Stimulated activated naive CD8-positive, alpha-beta T cell treated with anti-CD3 and anti-CD28 coated beads, Interleukin-15, amount 100 ng/mL, for 72 hours (primary cell): ENCODE data around the gene TMEM115.
A peak's percentile ranks its signal among the peaks of the same experiment; 100 is the strongest.
"Not testable (repeated sequence)": the region's sequence is repeated elsewhere in the genome, so short reads cannot be mapped to it uniquely, and the experiment has no call there.

ENCODE experiments used
- ATAC-seq: fragments of 150-1000 bp; cut with Tn5 transposase; 2 replicates; pipeline ENCODE4 v1.10.0; 2021; ENCODE audit warnings: mild to moderate bottlenecking, moderate library complexity
- DNase-seq, 2 donors: peaks; one replicate each; pipeline ENCODE4 v3.0.0; 2021 to 2022
- H3K27ac Mint-ChIP-seq, 2 donors: one replicate each; pipeline ENCODE4 v1.8.0; 2022; ENCODE audit warnings: mild to moderate bottlenecking in 2 of 2, mixed read lengths in 2 of 2, moderate library complexity in 2 of 2
- H3K27me3 Mint-ChIP-seq: one replicate; pipeline ENCODE4 v1.8.0; 2022; ENCODE audit warnings: mixed read lengths
- H3K4me1 Mint-ChIP-seq: one replicate; pipeline ENCODE4 v1.8.0; 2022; ENCODE audit warnings: mild to moderate bottlenecking, mixed read lengths
- H3K4me3 Mint-ChIP-seq, 2 donors: one replicate each; pipeline ENCODE4 v1.8.0; 2022; ENCODE audit warnings: mild to moderate bottlenecking in 2 of 2, mixed read lengths in 2 of 2, moderate library complexity in 1 of 2
- H3K9me3 Mint-ChIP-seq, 2 donors: one replicate each; pipeline ENCODE4 v1.8.0; 2022; ENCODE audit warnings: mixed read lengths in 2 of 2

TMEM115 gene

GRCh38 chr3:50320853-50321335, 38.4 kb downstream of the TMEM115 start:
- no peaks in the 10 kb centered on the region for H3K9me3 Mint-ChIP-seq
- ATAC-seq (peak; percentile 62), DNase-seq (no peak)
- H3K4me1 Mint-ChIP-seq = peaks cover 79% of the 10 kb centered on the region
- no peaks in the 10 kb centered on the region for H3K27me3 Mint-ChIP-seq
- H3K4me3 Mint-ChIP-seq = peak overlapping the region; percentile 83 to 91
- peak overlapping the region; percentile 53 to 85 for H3K27ac Mint-ChIP-seq

- DNase-seq (no peak), ATAC-seq (no peak)
- no peaks in the 10 kb centered on the region for H3K27me3 Mint-ChIP-seq
- H3K9me3 Mint-ChIP-seq = no peaks in the 10 kb centered on the region
- H3K27ac Mint-ChIP-seq = no peak overlapping the region
- peak overlapping the region; percentile 83 to 91 for H3K4me3 Mint-ChIP-seq
- H3K4me1 Mint-ChIP-seq = peaks cover 82% of the 10 kb centered on the region
Measured at GRCh38 chr3:50319894-50320625, 39.3 kb downstream of the TMEM115 start.

GRCh38 chr3:50319181-50319893, 40.0 kb downstream of the TMEM115 start:
- Mint-ChIP-seq H3K4me1 (peaks cover 77% of the 10 kb centered on the region), H3K27ac (no peak overlapping the region), H3K27me3 (no peaks in the 10 kb centered on the region), H3K9me3 (no peaks in the 10 kb centered on the region), H3K4me3 (no peak overlapping the region)
- no peak for DNase-seq
- no peak for ATAC-seq

GRCh38 chr3:50318615-50319014, 40.7 kb downstream of the TMEM115 start:
- Mint-ChIP-seq H3K4me3 (no peak overlapping the region), H3K27ac (no peak overlapping the region), H3K9me3 (no peaks in the 10 kb centered on the region), H3K27me3 (no peaks in the 10 kb centered on the region), H3K4me1 (peaks cover 71% of the 10 kb centered on the region)
- ATAC-seq = no peak
- no peak for DNase-seq

GRCh38 chr3:50318163-50318562, 41.2 kb downstream of the TMEM115 start:
- Mint-ChIP-seq H3K4me3 (no peak overlapping the region), H3K27ac (no peak overlapping the region), H3K4me1 (peaks cover 66% of the 10 kb centered on the region), H3K27me3 (no peaks in the 10 kb centered on the region), H3K9me3 (no peaks in the 10 kb centered on the region)
- no peak for DNase-seq
- ATAC-seq = no peak

GRCh38 chr3:50317300-50317699, 42.0 kb downstream of the TMEM115 start:
- DNase-seq = no peak
- H3K4me3 Mint-ChIP-seq = no peak overlapping the region
- H3K27me3 Mint-ChIP-seq = no peaks in the 10 kb centered on the region
- H3K9me3 Mint-ChIP-seq = no peaks in the 10 kb centered on the region
- no peak overlapping the region for H3K27ac Mint-ChIP-seq
- ATAC-seq = no peak
- peaks cover 58% of the 10 kb centered on the region for H3K4me1 Mint-ChIP-seq

GRCh38 chr3:50316657-50317242, 42.6 kb downstream of the TMEM115 start:
- H3K4me1 Mint-ChIP-seq = peaks cover 53% of the 10 kb centered on the region
- H3K9me3 Mint-ChIP-seq = no peaks in the 10 kb centered on the region
- ATAC-seq (peak; percentile 63), DNase-seq (peak; percentile 46 to 61)
- no peaks in the 10 kb centered on the region for H3K27me3 Mint-ChIP-seq
- peak overlapping the region in 1 of 2 donors; percentile 64 for H3K4me3 Mint-ChIP-seq
- peak overlapping the region in 1 of 2 donors; percentile 80 for H3K27ac Mint-ChIP-seq

GRCh38 chr3:50314816-50315215, 44.5 kb downstream of the TMEM115 start:
- Mint-ChIP-seq H3K9me3 (no peaks in the 10 kb centered on the region), H3K4me3 (no peak overlapping the region), H3K4me1 (peaks cover 43% of the 10 kb centered on the region), H3K27me3 (no peaks in the 10 kb centered on the region), H3K27ac (peak overlapping the region in 1 of 2 donors; percentile 52)
- DNase-seq (no peak), ATAC-seq (no peak)

GRCh38 chr3:50314342-50314741, 45.0 kb downstream of the TMEM115 start:
- H3K27me3 Mint-ChIP-seq = no peaks in the 10 kb centered on the region
- H3K4me3 Mint-ChIP-seq = no peak overlapping the region
- H3K4me1 Mint-ChIP-seq = peaks cover 38% of the 10 kb centered on the region
- ATAC-seq = no peak
- H3K9me3 Mint-ChIP-seq = no peaks in the 10 kb centered on the region
- no peak for DNase-seq
- H3K27ac Mint-ChIP-seq = no peak overlapping the region

GRCh38 chr3:50312041-50312440, 47.3 kb downstream of the TMEM115 start:
- not testable (repeated sequence) for H3K4me3 Mint-ChIP-seq, H3K27ac Mint-ChIP-seq, DNase-seq, ATAC-seq, H3K27me3 Mint-ChIP-seq, H3K9me3 Mint-ChIP-seq
- H3K4me1 Mint-ChIP-seq = peaks cover 19% of the 10 kb centered on the region
